UCSD-AML1 (cell line): ENCODE measurements around the gene TOM1.
"Not testable (repeated sequence)": the region's sequence is repeated elsewhere in the genome, so short reads cannot be mapped to it uniquely, and the experiment has no call there.

Source experiments
- DNase-seq: peaks from one replicate; lab custom pipeline; 2025; ENCODE audit not compliant: unreplicated experiment; lab: John Stamatoyannopoulos, UW

TOM1 gene

GRCh38 chr22:35393116-35394010 is 93.7 kb downstream of the TOM1 start:
- no peak for DNase-seq

GRCh38 chr22:35394011-35394312 is 94.3 kb downstream of the TOM1 start:
- no peak for DNase-seq

- DNase-seq = no peak
Observed at GRCh38 chr22:35394810-35395563, 95.3 kb downstream of the TOM1 start.

GRCh38 chr22:35396622-35397021 is 96.9 kb downstream of the TOM1 start:
- DNase-seq = not testable (repeated sequence)

GRCh38 chr22:35397095-35397904 is 97.6 kb downstream of the TOM1 start:
- no peak for DNase-seq
